HG03439 (cell line): ENCODE data around the gene RBM25.
A peak's percentile ranks its signal among the peaks of the same experiment; 100 is the strongest.
"Not testable (repeated sequence)": the region's sequence is repeated elsewhere in the genome, so short reads cannot be mapped to it uniquely, and the experiment has no call there.

Experiments used
- ATAC-seq: cut with Tn5 transposase; IDR thresholded peaks from one replicate; pipeline ENCODE4 v1.9.1; 2021; ENCODE audit warnings: mild to moderate bottlenecking, moderate library complexity; ENCODE audit not compliant: unreplicated experiment

Gene RBM25

DNA sequence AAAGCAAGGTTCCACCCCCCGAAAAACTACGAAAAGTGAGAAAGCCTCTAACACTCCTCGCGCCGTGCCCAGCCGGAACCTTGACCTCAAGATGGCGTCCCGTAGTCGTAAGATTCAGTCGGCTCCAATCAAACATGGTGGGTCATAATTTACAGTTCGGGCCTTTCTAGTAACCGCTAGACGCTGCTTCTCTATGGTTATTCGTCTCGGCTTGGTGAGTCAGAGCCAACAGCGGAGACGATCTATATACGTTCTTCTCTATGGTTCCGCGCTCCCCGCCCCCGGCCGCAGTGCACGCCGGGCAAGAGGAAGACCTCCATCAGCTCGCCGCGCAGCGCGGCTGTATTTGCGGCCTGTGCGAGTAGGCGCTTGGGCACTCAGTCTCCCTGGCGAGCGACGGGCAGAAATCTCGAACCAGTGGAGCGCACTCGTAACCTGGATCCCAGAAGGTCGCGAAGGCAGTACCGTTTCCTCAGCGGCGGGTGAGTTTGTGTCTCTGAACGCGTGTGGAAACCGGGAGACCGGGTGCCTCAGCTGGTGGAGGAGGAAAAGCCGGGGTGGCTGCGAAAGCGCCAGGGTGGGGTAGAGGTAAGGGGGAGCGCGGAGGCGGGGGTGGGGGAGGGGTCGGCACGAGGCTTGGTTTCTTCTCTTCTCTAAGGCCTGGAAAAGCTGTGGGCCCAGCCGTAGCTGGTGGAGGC lies at the start of gene RBM25:
Gene RBM25, plus strand, starts transcription at position 311 of the 698 bp plus-strand sequence. CDS start 13,108 bp downstream, outside the sequence.
- ATAC-seq, result peak; percentile 95

DNA sequence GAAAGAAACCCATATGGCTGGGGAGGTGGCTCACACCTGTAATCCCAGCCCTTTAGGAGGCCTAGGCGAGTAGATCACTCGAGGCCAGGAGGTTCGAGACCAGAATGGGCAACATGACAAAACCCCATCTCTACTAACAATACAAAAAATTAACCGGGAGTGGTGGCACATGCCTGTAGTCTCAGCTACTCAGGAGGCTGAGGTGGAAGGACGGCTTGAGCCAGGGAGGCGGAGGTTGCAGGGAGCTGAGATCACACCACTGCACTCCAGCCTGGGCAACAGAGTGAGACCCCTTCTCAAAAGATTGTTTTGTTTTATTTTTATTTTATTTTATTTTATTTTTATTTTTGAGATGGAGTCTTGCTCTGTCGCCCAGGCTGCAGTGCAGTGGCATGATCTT lies 47.1 kb upstream of the RBM25 start:
- ATAC-seq, result not testable (repeated sequence)

DNA sequence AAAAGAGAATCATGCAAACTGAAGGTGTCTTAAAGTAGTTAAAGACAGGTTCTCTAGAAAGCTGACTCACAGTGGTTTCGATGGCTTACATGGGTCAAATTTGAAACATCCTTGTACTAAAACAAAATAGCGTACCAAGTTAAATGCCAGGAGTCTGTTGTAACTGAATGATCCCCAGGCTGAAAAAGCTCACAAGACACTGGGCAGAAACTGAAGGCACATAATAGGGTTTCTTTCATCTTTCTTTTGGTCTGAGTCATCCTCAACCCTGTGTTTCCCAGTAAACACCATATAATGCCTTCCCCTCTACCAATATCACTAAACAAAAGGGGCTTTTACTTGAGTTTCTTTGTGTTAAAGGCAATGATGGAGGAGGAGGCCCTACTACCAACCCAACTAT lies 44.2 kb upstream of the RBM25 start:
- peak; percentile 85 for ATAC-seq

DNA sequence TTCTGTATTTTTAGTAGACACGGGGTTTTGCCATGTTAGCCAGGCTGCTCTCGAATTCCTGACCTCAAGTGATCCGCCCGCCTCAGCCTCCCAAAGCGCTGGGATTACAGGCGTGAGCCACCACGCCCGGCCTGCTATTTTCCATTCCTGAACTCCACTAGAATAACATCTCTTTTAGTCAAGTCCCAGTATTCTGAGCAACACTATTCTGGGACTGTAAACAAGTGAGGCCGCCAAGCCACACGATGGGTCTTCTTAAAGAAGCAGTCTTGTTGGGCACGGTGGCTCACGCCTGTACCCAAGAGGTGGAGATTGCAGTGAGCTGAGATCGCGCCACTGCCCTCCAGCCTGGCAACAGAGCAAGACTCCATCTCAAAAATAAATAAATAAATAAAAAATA lies 42.8 kb upstream of the RBM25 start:
- ATAC-seq, result not testable (repeated sequence)

DNA sequence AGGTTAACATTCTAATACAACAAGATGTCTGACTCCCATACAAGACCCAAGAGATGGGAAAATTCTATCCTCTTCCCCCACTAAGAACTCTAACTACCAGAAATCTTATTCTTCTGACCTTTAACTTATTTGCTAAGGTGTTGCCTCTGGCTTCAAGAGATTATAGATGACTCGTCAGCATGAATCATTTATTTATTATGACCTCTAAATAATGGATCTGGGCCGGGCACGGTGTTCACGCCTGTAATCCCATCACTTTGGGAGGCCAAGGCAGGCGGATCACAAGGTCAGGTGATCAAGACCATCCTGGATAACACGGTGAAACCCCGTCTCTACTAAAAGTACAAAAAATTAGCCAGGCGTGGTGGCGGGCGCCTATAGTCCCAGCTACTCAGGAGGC lies 42.3 kb upstream of the RBM25 start:
- not testable (repeated sequence) for ATAC-seq

DNA sequence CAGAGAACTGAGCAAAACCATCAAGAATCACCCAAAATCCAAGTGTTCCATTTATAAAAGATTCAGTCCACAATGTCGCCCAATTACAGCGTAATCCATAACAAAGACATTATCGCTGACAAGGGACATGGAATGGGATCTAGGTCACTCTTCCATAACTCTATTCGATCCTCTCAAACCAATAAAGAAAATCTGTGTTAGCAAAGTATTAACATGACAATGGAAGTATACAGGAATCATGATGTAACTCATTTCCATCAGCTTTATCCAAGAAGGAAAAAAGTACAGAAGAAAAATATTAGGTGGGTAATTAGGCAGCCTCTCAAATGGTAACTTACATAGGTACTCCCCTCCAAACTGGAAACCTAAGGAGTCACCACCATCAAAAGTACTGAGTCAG lies 36.3 kb upstream of the RBM25 start:
- ATAC-seq, result no peak

DNA sequence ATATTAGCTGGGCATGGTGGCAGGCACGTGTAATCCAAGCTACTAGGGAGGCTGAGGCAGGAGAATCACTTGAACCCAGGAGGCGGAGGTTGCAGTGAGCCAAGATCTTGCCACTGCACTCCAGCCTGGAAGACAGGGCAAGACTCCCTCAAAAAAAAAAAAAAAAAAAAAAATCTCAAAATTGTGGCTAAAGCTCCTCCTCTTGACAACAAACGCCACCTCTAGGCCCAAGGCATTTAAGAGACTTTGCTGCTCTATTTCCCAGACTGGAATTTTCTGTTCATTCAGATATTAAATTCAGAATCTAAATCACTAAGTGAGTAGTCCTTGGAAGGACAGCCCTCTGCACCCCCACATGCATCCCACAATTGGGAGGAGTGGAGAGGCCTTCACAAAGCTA lies 32.8 kb upstream of the RBM25 start:
- no peak for ATAC-seq

DNA sequence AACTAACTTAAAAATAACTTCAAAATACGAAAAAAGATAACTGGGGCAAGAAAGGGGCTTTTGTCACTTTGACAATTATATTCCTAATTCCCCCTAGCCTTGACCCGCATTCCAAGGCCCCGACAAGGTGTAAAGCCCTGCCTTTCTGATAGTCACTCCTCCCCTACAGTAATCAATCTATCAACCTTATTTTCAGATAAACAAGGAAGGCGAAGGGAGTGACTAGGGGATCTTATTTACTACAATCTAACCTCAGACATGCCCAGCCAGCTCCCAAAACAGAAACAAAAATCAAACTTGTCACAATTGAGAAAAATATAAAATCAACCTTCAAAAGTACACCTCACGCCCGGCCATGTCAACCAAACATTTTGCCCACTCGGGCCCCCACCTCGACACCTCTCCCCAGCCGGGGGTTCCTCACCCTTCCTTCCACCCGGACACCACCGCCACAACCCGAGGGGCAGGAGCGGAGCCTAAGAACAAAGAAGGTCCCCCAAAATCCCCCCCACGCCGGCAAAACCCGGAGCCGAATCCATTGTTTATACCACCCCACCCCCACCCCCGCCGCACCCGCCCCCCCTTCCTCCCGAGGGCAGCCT lies 32.0 kb upstream of the RBM25 start:
- no peak for ATAC-seq

DNA sequence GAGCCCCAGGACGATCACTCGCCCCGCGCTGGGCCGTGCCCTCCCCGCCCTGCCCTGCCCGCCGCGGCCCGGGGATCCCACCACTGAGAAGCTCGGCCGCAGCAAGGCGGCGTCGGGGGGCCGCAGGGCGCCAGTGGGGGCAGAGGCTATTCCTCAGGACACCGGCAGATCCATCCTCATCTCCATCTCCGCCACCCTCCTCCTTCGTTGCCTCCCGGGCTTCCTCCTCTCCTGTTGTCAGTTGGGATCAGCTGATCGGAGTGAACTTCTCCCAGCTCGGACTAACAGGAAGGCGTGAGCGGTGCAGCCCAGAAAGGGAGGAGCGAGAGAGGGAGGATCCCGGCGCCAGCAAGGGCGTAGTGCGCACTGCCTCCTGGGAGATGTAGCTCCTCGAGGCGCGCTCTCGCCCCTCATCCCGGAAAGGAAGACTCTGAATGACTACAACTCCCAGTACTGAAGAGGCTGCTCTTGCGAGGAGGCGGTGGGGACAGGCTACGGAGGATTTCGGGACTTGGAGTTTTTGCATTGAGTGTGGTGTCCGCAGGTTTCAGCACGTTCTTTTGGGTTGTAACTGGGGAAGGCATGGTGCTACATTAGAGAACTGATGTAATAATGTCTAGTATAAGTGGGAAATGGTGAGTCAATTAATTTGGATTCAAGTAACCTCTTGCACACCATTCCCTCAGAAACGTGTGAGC lies 31.3 kb upstream of the RBM25 start, which contains the start of gene ZFYVE1:
Gene ZFYVE1, minus strand, starts transcription at position 262 of the 698 bp plus-strand sequence. CDS start 2,598 bp downstream, outside the sequence.
- ATAC-seq, result peak; percentile 94

DNA sequence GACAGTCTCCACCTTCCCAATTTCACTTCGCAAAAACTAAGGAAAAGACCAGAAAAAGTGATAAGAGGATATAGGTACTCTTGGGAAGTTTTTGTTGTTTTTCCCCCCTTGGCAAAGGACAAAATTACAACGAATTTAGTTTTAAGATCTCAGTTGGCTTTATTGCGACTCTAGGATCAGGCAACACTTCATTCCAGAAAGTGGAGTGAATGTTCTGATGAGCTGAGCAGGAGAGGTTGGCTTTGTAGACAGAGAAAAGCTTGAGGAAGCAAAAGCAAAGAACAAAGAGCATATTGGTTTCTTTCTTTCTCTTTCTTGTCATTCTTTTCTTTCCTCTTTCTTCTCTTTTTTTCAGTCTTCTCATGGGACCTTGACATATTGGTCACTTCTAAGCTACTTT lies 30.8 kb upstream of the RBM25 start:
- no peak for ATAC-seq

DNA sequence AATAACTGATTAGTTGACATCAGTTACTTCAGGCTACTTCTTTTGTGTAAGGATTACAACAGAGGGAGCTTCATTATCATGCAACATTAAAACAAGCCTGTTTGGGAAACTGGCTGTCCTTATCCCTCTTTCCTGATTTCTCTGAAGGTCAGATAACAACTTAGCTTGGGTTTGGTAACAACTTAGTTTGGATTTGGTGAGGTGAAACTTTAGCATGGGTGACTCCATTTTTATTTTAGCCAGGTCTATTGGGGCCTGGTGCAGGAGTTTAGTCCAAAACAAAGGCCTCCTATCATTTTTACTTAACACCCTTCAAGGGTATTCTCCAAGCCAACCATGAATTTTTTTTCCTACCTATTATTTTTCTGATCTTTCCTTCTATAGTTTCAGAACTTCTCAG lies 30.4 kb upstream of the RBM25 start:
- ATAC-seq, result no peak

DNA sequence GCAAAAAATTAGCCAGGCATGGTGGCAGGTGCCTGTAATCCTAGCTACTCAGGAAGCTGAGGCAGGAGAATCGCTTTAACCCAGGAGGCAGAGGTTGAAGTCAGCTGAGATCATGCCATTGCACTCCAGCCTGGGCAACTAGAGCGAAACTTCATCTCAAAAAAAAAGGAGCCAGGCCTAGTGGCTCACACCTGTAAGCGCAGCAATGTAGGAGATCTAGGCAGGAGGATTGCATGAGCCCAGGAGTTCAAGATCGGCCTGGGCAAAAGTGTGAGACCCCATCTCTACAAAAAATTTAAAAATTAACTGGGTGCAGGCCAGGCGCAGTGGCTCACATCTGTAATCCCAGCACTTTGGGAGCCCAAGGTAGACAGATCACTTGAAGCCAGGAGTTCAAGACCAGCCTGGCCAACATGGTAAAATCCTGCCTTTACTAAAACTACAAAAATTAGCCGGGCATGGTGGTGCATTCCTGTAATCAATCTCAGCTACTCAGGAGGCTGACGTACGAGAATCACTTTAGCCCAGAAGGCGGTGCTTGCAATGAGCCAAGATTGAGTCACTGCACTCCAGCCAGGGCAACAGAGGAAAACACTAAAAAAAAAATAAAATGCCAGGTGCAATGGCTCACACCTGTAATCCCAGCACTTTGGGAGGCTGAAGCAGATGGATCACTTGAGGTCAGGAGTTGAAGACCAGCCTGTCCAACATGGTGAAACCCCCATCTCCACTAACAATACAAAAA lies 21.5 kb upstream of the RBM25 start:
- not testable (repeated sequence) for ATAC-seq

DNA sequence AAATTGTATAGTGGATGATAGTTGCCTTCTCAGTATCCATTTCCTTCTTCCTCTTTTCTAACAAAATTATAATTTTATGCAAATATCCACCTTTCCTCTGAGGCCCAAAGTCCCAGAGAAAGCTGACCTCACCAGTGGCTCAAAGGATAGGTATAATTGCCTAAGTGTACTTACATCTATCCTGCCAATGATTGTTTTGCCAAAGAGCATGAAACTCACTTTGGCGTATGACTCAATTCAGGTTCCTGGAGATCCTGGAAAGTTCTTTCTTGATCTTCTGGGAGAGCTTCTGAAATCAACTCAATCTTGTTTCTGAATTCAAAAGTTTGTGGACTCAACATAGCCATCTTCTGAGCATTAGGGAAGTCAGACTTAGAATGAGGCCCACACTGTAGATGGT lies 10.5 kb upstream of the RBM25 start:
- ATAC-seq, result no peak

DNA sequence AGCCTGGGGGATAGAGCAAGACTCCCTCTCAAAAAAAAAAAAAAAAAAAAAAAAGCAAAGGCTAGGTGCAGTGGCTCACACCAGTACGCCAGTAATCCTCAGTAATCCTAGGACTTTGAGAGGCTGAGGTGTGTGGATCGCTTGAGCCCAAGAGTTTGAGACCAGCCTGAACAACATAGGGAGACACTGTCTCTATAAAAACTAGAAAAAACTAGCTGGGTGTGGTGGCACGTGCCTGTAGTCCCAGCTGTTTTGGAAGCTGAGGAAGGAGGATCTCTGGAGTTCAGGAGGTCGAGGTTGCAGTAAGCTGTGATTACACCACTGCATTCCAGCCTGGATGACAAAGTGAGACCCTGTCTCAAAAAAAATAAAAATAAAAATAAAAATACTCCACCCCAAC lies 8.9 kb upstream of the RBM25 start:
- ATAC-seq, result no peak

DNA sequence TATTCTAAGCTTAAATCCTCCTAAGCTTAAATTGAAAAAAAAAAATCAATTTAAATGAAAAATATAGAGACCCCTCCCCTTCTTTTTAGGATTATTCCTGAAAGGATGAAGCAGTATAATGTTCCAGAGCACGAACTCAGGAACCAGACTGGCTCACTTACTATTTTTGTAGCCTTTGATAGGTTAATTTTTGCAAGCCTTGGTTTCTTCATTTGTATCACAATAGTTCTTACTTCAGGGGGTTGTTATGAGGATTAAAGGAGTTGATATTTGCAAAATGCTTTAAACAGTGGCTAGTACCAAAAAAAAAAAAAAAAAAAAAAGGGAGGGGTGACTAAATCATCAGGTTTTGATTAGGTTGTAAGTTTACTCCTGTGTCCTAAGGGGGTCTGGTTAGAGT lies 3.1 kb upstream of the RBM25 start:
- ATAC-seq, result no peak

DNA sequence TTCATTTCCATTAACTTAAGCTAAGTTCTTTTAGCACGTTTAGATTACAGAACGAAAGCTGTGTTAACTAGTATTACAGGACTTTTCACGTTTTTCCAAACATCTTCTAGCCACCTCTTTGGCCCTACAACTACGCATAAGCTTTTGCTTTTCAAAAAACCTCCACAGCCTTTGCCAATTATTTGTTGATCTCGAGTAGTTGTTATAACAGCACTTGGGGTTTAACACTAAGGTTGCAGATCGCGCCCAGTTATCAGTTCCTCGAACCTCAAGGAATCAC lies 450 bp upstream of the RBM25 start:
- ATAC-seq, result no peak

DNA sequence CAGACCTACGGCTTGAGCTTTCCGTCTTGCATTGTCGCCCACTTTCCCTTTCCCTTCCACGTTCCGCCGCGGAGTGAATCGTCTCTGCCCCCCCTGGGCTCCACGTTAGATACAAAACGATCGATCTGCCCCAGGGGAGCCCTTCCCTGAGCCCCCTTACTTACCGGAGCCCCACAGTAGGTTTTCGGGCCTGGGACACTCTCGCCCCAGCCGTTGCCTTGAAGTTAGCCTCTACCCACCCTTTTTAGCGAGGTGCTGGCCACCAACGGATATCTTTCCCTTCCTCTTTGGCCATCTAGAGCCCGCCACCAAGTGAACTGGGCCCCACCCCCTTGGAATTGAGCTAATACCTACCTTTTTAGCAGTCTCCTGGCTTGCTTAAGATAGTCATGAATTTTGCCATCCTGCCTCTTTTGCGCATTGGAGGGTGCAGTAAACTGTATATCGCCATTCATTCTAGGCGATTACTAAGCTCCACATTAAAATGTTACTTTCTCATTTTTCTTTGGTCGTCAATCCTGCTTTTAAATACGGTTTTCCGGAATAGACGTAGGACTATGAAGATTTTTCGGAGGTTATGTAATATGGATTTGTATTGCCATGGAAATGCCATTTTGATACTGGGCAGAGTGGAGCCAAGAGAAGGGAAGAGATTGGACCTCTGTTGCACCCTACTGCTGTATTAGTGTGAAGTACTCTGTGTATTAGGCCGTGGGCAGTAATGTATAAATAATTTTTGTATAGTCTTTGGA lies 764 bp downstream of the RBM25 start:
- ATAC-seq, result peak; percentile 17

DNA sequence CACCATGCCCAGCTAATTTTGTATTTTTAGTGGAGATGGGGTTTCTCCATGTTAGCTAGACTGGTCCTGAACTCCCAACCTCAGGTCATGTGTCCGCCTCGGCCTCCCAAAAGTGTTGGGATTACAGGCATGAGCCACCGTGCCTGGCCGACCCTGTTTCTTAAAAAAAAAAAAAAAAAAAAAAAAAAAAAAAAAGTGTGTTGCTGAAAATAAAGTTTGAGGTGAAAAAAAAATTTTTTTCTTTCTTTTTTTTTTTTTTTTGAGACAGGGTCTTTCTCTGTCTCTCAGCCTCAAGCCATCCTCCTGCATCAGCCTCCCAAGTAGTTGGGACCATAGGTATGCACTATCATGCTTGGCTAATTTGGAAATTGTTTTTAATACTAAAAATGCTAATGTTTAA lies 11.3 kb downstream of the RBM25 start:
- no peak for ATAC-seq

DNA sequence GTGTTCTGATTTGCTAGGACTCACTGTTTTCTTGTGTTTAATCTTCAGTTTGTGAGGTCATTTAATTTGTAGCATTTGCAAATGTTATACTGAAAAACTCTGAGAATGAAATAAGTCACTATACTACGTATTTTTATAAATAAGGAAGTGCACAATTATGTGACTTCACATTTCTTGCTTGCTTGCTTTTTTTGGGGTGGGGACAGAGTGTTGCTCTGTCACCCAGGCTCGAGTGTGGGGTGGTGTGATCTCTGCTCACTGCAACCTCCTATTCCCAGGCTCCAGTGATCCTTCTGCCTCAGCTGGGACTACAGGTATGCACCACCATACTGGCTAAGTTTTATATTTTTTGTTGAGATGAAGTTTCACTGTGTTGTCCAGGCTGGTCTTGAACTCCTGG lies 32.7 kb downstream of the RBM25 start:
- no peak for ATAC-seq

DNA sequence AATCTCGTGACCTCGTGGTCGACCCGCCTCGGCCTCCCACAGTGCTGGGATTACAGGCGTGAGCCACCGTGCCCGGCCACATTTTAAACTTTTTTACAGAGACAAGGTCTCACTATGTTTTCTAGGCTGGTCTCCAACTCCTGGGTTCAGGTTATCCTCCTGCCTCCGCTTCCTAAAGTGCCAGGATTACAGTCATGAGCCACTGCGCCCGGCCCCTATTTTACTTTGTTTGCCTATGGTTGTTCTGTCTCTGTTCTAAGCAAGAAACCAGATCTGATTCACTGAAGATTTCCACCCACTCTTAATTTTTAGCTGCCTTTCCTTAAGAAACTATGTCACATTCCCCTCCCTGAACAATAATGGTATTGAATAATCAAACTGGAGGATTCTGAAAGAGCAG lies 39.1 kb downstream of the RBM25 start:
- ATAC-seq, result no peak

DNA sequence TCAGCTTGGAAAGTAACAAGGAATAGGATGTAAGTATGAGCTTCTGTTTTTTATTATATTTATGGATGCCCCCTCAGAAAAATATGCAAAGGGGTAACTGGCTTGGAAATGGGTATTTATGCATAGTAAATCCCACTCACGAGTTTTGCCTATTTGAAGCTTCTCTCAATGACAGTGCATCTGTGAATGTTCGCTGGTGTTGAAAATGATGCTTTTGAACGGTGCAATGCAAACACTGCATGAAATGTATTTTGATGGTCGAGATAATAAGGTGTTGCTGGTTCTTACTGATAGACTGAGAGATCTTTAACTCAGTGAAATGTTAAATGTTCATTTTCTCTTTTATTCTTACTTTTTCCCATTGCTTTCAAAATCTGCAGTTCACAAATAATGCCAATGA lies 42.0 kb downstream of the RBM25 start:
- ATAC-seq, result no peak
